Cardiac muscle cell (in vitro differentiated cells and primary cell): ENCODE results near the gene TUBAL3. TPM values are rescaled to one million over a fixed set of nuclear protein-coding genes. Genes with fewer than 3 reads are reported as not detected.
A peak's percentile ranks its signal among the peaks of the same experiment; 100 is the strongest.

ENCODE experiments used
- DNase-seq, 2 donors: peaks; one replicate each; pipeline versions ENCODE4 v3.0.0 to v3.0.0-alpha.2; 2010 to 2017; ENCODE audit warnings: low read depth in 1 of 2, low spot score in 1 of 2
- H3K27ac ChIP-seq: fragments of 200-600 bp; sonication (generic); 2 replicates; pipeline ENCODE4 v1.5.1; 2016
- H3K27me3 ChIP-seq: fragments of 200-600 bp; sonication (generic); 2 replicates; pipeline ENCODE4 v1.6.0; 2016; ENCODE audit warnings: control low read depth
- H3K36me3 ChIP-seq: fragments of 200-600 bp; sonication (generic); 2 replicates; pipeline ENCODE4 v1.5.1; 2016; ENCODE audit warnings: control low read depth
- H3K4me1 ChIP-seq: fragments of 200-600 bp; sonication (generic); 2 replicates; pipeline ENCODE4 v1.8.1; 2017; ENCODE audit warnings: low read depth, mild to moderate bottlenecking, mixed run types
- H3K4me3 ChIP-seq: fragments of 200-600 bp; sonication (generic); 2 replicates; pipeline ENCODE4 v1.5.1; 2016; ENCODE audit warnings: mild to moderate bottlenecking
- H3K9me3 ChIP-seq: fragments of 200-600 bp; sonication (generic); 2 replicates; pipeline ENCODE4 v1.5.1; 2017; ENCODE audit warnings: low read depth, mild to moderate bottlenecking, control low read depth
- polyA plus RNA-seq: library from polyadenylated mRNA; unstranded; fragments of >200 nt; fragmentation: Nextera tagmentation; extraction: Ambion mirVana; gene quantifications from 2 replicates; pipeline ENCODE4 v1.2.1, GENCODE V29; 2016
- total RNA-seq: library from RNA; depleted of rRNA; stranded (reverse); fragments of >200 nt; gene quantifications from 2 replicates; pipeline ENCODE4 v1.2.3, GENCODE V29; 2016
- TF ChIP-seq, protein P1 (sequence below): IDR thresholded peaks from 2 replicates; pipeline ENCODE4 v1.5.1; 2012; ENCODE audit warnings: low read depth, mild to moderate bottlenecking, low read length

TUBAL3 gene
- total and polyA plus RNA-seq, 2 experiments from 2014 or later = not detected

- Histone ChIP-seq H3K27ac (no peak overlapping the region), H3K36me3 (no peaks in the 10 kb centered on the region), H3K4me3 (no peak overlapping the region), H3K27me3 (no peaks in the 10 kb centered on the region), H3K4me1 (no peaks in the 10 kb centered on the region), H3K9me3 (no peaks in the 10 kb centered on the region)
- TF ChIP-seq, protein P1, sequence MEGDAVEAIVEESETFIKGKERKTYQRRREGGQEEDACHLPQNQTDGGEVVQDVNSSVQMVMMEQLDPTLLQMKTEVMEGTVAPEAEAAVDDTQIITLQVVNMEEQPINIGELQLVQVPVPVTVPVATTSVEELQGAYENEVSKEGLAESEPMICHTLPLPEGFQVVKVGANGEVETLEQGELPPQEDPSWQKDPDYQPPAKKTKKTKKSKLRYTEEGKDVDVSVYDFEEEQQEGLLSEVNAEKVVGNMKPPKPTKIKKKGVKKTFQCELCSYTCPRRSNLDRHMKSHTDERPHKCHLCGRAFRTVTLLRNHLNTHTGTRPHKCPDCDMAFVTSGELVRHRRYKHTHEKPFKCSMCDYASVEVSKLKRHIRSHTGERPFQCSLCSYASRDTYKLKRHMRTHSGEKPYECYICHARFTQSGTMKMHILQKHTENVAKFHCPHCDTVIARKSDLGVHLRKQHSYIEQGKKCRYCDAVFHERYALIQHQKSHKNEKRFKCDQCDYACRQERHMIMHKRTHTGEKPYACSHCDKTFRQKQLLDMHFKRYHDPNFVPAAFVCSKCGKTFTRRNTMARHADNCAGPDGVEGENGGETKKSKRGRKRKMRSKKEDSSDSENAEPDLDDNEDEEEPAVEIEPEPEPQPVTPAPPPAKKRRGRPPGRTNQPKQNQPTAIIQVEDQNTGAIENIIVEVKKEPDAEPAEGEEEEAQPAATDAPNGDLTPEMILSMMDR = no peak
- DNase-seq = no peak
These were observed 48.3 kb downstream of the TUBAL3 start for GRCh38 chr10:5356302-5356763.

- H3K36me3 ChIP-seq = no peaks in the 10 kb centered on the region
- no peak for DNase-seq
- no peaks in the 10 kb centered on the region for H3K4me1 ChIP-seq
- no peak overlapping the region for H3K27ac ChIP-seq
- TF ChIP-seq, protein P1 = no peak
- no peak overlapping the region for H3K4me3 ChIP-seq
- H3K27me3 ChIP-seq = no peaks in the 10 kb centered on the region
- H3K9me3 ChIP-seq = no peaks in the 10 kb centered on the region
These were observed 48.9 kb downstream of the TUBAL3 start for GRCh38 chr10:5355594-5356301.

DNA sequence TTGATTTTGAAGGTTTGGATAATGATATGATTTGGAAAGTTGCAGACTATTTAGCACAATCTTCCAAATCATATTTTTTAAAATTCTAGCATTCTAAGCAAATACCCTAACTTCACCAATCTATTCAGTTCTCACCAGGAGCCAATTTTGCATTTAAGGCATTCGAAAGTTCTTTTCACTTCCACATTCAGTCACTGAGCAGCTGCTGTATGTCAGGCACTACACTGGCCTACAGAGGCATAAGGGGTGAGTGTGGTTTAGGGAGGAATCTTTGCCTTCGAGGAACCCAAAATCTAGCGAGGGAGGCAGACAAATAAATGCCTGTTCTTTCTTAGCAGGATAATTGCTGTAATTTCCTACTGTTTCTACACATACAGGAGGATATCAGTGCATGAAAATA lies 50.6 kb downstream of the TUBAL3 start:
- H3K9me3 ChIP-seq = no peaks in the 10 kb centered on the region
- peak in 1 of 2 donors; percentile 20 for DNase-seq
- no peaks in the 10 kb centered on the region for H3K27me3 ChIP-seq
- H3K4me3 ChIP-seq = no peak overlapping the region
- H3K4me1 ChIP-seq = no peaks in the 10 kb centered on the region
- no peak overlapping the region for H3K27ac ChIP-seq
- TF ChIP-seq, protein P1 = no peak
- H3K36me3 ChIP-seq = no peaks in the 10 kb centered on the region

GRCh38 chr10:5349362-5349761 lies 55.3 kb downstream of the TUBAL3 start:
- TF ChIP-seq, protein P1 = no peak
- Histone ChIP-seq H3K4me3 (no peak overlapping the region), H3K27me3 (no peaks in the 10 kb centered on the region), H3K27ac (no peak overlapping the region), H3K4me1 (no peaks in the 10 kb centered on the region), H3K36me3 (no peaks in the 10 kb centered on the region), H3K9me3 (no peaks in the 10 kb centered on the region)
- no peak for DNase-seq

GRCh38 chr10:5346881-5347280 lies 57.7 kb downstream of the TUBAL3 start:
- DNase-seq = no peak
- Histone ChIP-seq H3K27me3 (no peaks in the 10 kb centered on the region), H3K4me3 (no peak overlapping the region), H3K27ac (no peak overlapping the region), H3K36me3 (no peaks in the 10 kb centered on the region), H3K4me1 (no peaks in the 10 kb centered on the region), H3K9me3 (no peaks in the 10 kb centered on the region)
- TF ChIP-seq, protein P1 = no peak
